Spinal cord (tissue), 10 donors: Measurements from ENCODE around the gene UNC5CL. TPM values are rescaled to one million over a fixed set of nuclear protein-coding genes. Genes with fewer than 3 reads are reported as not detected.
A peak's percentile ranks its signal among the peaks of the same experiment; 100 is the strongest.
"Not testable (repeated sequence)": the region's sequence is repeated elsewhere in the genome, so short reads cannot be mapped to it uniquely, and the experiment has no call there.

Experiments
- DNase-seq, 6 donors: peaks; one replicate each; pipeline versions ENCODE4 v3.0.0 to v3.0.0-alpha.2; 2013 to 2015; ENCODE audit warnings: low spot score in 6 of 6, low read depth in 4 of 6
- H3K27ac ChIP-seq: one replicate; pipeline ENCODE4 v1.5.1; 2013; ENCODE audit warnings: low read depth, low read length, control low read depth
- H3K27me3 ChIP-seq: one replicate; pipeline ENCODE4 v1.6.1; 2013; ENCODE audit warnings: low read length; ENCODE audit not compliant: control insufficient read depth, insufficient read depth
- H3K36me3 ChIP-seq: one replicate; pipeline ENCODE4 v1.6.1; 2013; ENCODE audit warnings: low read length; ENCODE audit not compliant: control insufficient read depth, insufficient read depth
- H3K4me1 ChIP-seq: one replicate; pipeline ENCODE4 v1.6.1; 2013; ENCODE audit warnings: low read length; ENCODE audit not compliant: control insufficient read depth, insufficient read depth
- H3K4me3 ChIP-seq: one replicate; pipeline ENCODE4 v1.5.1; 2013; ENCODE audit warnings: low read depth, low read length, control low read depth
- H3K9me3 ChIP-seq: one replicate; pipeline ENCODE4 v1.6.1; 2013; ENCODE audit warnings: low read length; ENCODE audit not compliant: control insufficient read depth, insufficient read depth
- WGBS: methylation state at CpG from one replicate; pipeline ENCODE4 v1.1.5; 2013; ENCODE audit warnings: missing lambda C conversion rate; ENCODE audit not compliant: insufficient coverage; 5-methylcytosine and 5-hydroxymethylcytosine counted together
- polyA plus RNA-seq, 2 donors: library from polyadenylated mRNA; unstranded; fragments of 120-200 nt; gene quantifications; one replicate each; pipeline ENCODE4 v1.2.1, GENCODE V29; 2013; ENCODE audit not compliant: insufficient read length in 2 of 2
- total RNA-seq, 2 donors: library from RNA; depleted of rRNA in 1 of 2; stranded (reverse); fragments of 120-200 nt in 1 of 2; fragments of >200 nt in 1 of 2; gene quantifications; one replicate each; pipeline versions ENCODE4 v1.2.3 to v1.2.4, GENCODE V29; 2013 to 2014
- donor health status: healthy.

The UNC5CL gene
- total and polyA plus RNA-seq, 4 donors: 0.20 to 1.4 (median 0.82) TPM

GRCh38 chr6:41014780-41015179, 24.2 kb downstream of the UNC5CL start:
- H3K27ac ChIP-seq: no peak overlapping the region
- WGBS: 90% methylated on average over 1 of the region's 4 CpGs
- H3K9me3 ChIP-seq: no peaks in the 10 kb centered on the region
- no peaks in the 10 kb centered on the region for H3K27me3 ChIP-seq
- no peaks in the 10 kb centered on the region for H3K4me1 ChIP-seq
- no peak for DNase-seq
- no peaks in the 10 kb centered on the region for H3K36me3 ChIP-seq
- H3K4me3 ChIP-seq: no peak overlapping the region

GRCh38 chr6:41013466-41014153, 25.4 kb downstream of the UNC5CL start:
- Histone ChIP-seq H3K4me3 (no peak overlapping the region), H3K36me3 (no peaks in the 10 kb centered on the region), H3K27ac (no peak overlapping the region), H3K4me1 (no peaks in the 10 kb centered on the region), H3K9me3 (no peaks in the 10 kb centered on the region), H3K27me3 (no peaks in the 10 kb centered on the region)
- 80% methylated on average over 1 of the region's 5 CpGs for WGBS
- DNase-seq: no peak

DNA sequence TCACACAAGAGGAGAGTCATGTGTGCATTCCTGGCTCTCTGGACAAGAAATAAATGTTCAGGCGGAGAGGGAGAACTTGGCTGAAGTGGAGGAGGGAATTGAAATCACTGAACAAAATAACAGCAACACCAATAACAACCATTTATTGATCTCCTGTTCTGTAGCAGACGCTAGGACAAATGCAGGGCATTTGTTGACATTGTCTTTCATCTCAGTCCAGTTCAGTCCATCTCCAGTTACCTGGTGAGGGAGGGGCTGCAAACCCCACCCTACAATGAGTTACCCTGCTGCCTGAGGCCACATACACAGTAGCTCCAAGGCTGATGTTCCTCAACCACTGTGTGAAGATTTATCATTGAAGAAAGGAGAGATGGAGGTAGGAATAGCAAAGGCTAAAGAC, 27.3 kb downstream of the UNC5CL start:
- no peak overlapping the region for H3K27ac ChIP-seq
- H3K4me1 ChIP-seq: no peaks in the 10 kb centered on the region
- no CpG with 5 or more reads among the region's 2 CpGs for WGBS
- H3K27me3 ChIP-seq: no peaks in the 10 kb centered on the region
- no peaks in the 10 kb centered on the region for H3K9me3 ChIP-seq
- H3K4me3 ChIP-seq: no peak overlapping the region
- H3K36me3 ChIP-seq: no peaks in the 10 kb centered on the region
- no peak for DNase-seq

DNA sequence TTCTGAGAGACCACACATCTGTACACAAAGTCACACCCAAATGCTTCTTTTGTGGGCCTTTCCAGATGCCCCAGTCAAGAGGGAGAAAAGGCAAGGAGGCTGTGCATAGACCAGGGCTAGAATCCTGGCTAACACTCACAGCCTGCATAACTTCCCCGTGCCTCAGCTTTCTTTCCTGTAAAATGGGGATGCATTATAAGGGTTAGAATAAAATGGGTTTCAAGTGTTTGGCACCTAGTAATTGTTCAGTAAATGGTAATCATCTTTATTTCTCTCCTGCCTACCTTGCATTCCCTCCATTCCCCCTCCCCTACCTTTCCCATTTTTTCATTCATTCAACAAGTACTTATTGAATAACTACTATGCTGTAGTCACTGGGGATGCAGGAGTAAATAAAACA, 29.4 kb downstream of the UNC5CL start:
- no CpG with 5 or more reads among the region's 1 CpG for WGBS
- no peaks in the 10 kb centered on the region for H3K36me3 ChIP-seq
- no peaks in the 10 kb centered on the region for H3K9me3 ChIP-seq
- no peak for DNase-seq
- no peak overlapping the region for H3K27ac ChIP-seq
- H3K27me3 ChIP-seq: no peaks in the 10 kb centered on the region
- no peaks in the 10 kb centered on the region for H3K4me1 ChIP-seq
- H3K4me3 ChIP-seq: no peak overlapping the region

DNA sequence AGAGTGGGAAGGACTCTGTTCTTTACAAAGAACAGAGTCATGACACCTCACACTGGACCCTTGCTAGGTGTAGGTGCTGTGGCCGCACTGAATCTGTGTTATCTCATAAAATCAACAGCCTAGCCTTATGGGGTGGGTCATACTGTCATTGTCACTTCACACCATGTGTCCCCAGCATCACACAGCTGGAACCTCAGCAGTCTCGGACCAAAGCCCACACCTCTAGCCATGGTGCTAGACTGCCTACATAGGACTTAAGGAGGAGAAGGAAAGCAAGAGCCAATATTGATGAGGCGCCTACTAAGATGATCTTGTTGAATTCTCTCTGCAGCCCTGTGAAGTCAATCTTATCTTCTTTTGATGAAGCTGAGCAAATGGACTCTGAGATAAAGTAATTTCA, 31.0 kb downstream of the UNC5CL start:
- Histone ChIP-seq H3K4me1 (no peaks in the 10 kb centered on the region), H3K4me3 (no peak overlapping the region), H3K36me3 (no peaks in the 10 kb centered on the region), H3K27me3 (no peaks in the 10 kb centered on the region), H3K27ac (no peak overlapping the region), H3K9me3 (no peaks in the 10 kb centered on the region)
- WGBS: 100% methylated on average over 1 of the region's 3 CpGs
- no peak for DNase-seq

DNA sequence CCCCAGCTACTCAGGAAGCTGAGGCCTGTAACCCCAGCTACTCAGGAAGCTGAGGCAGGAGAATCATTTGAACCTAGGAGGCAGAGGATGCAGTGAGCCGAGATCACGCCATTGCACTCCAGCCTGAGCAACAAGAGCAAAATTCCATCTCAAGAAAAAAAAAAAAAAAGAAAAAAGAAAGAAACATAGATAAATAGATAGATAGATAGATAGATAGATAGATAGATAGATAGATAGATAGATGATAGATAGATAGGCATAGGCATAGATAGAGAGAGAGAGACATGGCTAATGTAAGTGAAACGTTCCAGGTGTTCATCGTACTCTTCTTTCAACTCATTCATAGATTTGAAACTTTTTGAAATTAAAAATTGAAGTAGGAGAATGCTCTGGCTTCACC, 32.0 kb downstream of the UNC5CL start:
- not testable (repeated sequence) for DNase-seq, H3K27ac ChIP-seq
- WGBS: no CpG with 5 or more reads among the region's 4 CpGs

GRCh38 chr6:41006217-41006616, 32.8 kb downstream of the UNC5CL start:
- not testable (repeated sequence) for H3K27me3 ChIP-seq, H3K4me3 ChIP-seq, H3K27ac ChIP-seq, H3K4me1 ChIP-seq, H3K9me3 ChIP-seq, H3K36me3 ChIP-seq
- 57% methylated on average over 1 of the region's 7 CpGs for WGBS
- DNase-seq: peak in 1 of 6 donors; percentile 25

More for the DNA sequence above, 32.0 kb downstream of the UNC5CL start:
- not testable (repeated sequence) for H3K27me3 ChIP-seq, H3K4me3 ChIP-seq, H3K36me3 ChIP-seq, H3K4me1 ChIP-seq, H3K9me3 ChIP-seq

GRCh38 chr6:41002168-41002567, 36.9 kb downstream of the UNC5CL start:
- Histone ChIP-seq H3K4me1 (peaks cover 4% of the 10 kb centered on the region), H3K36me3 (no peaks in the 10 kb centered on the region), H3K9me3 (no peaks in the 10 kb centered on the region), H3K4me3 (no peak overlapping the region), H3K27ac (no peak overlapping the region), H3K27me3 (no peaks in the 10 kb centered on the region)
- DNase-seq: no peak
- 90% methylated on average over 3 of the region's 3 CpGs for WGBS

GRCh38 chr6:41000248-41000647, 38.8 kb downstream of the UNC5CL start:
- no peaks in the 10 kb centered on the region for H3K27me3 ChIP-seq
- WGBS: 95% methylated on average over 2 of the region's 4 CpGs
- H3K9me3 ChIP-seq: no peaks in the 10 kb centered on the region
- H3K36me3 ChIP-seq: no peaks in the 10 kb centered on the region
- no peak overlapping the region for H3K4me3 ChIP-seq
- no peak overlapping the region for H3K27ac ChIP-seq
- peaks cover 19% of the 10 kb centered on the region for H3K4me1 ChIP-seq
- no peak for DNase-seq

DNA sequence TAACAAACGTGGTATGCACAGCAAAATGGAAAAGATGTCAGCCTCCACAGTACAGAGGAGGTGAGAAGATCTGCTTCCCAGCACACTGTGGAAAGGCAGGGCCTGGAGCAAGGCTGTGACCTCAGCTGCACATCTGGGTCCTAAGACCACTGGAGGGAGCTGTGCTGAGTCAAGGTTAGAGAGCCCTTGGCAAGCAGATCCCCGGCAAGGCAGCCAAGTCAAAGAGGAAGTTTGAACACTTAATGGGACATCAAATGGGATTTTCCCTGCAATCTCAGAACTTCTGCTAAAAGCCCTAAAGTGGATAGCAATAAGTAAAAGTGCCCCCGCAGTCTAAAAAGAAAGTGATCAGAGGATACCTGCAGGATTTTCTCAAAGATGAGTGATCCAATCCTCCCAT, 39.5 kb downstream of the UNC5CL start:
- H3K4me3 ChIP-seq: no peak overlapping the region
- no peak overlapping the region for H3K27ac ChIP-seq
- no peaks in the 10 kb centered on the region for H3K27me3 ChIP-seq
- peak in 1 of 6 donors; percentile 31 for DNase-seq
- H3K4me1 ChIP-seq: peaks cover 19% of the 10 kb centered on the region
- H3K9me3 ChIP-seq: no peaks in the 10 kb centered on the region
- no peaks in the 10 kb centered on the region for H3K36me3 ChIP-seq
- WGBS: 80% methylated on average over 1 of the region's 3 CpGs
